ENCODE measurements around the gene RNF187.

Gene RNF187

GRCh38 chr1:228530951-228531731 is 44.0 kb downstream of the RNF187 start:
- no peak for DNase-seq (ENCODE audit: low read depth, low spot score)
- H3K4me1 ChIP-seq (ENCODE audit: insufficient read depth, insufficient read length): no peaks in the 10 kb centered on the region
- H3K9me3 ChIP-seq (ENCODE audit: insufficient read depth, low read length): peaks cover under 1% of the 10 kb centered on the region; the same call in 1 of the 2 replicates
- peaks cover 20% of the 10 kb centered on the region for H3K27me3 ChIP-seq (ENCODE audit: insufficient read depth, insufficient read length)
- H3K9ac ChIP-seq (ENCODE audit: insufficient read length, low read depth): no peak overlapping the region
- TF ChIP-seq ZNF274 (IDR thresholded peaks at IDR 0.05; ENCODE audit: low read depth, low read length) (no peak), YY1 (IDR thresholded peaks at IDR 0.05; ENCODE audit: insufficient read depth, insufficient read length) (no peak), SUZ12 (IDR thresholded peaks at IDR 0.05; ENCODE audit: extremely low read depth, insufficient read depth, insufficient read length) (no peak)
- H3K36me3 ChIP-seq (ENCODE audit: insufficient read depth, insufficient read length, low read length): no peaks in the 10 kb centered on the region
- no peak overlapping the region for H3K4me3 ChIP-seq (ENCODE audit: insufficient read length, low read depth)

GRCh38 chr1:228538831-228539230 is 51.6 kb downstream of the RNF187 start:
- no peak for TF ChIP-seq ZNF274 (IDR thresholded peaks at IDR 0.05; ENCODE audit: low read depth, low read length)
- no peak for TF ChIP-seq SUZ12 (IDR thresholded peaks at IDR 0.05; ENCODE audit: extremely low read depth, insufficient read depth, insufficient read length)
- Histone ChIP-seq H3K4me1 (ENCODE audit: insufficient read depth, insufficient read length) (no peaks in the 10 kb centered on the region), H3K9ac (ENCODE audit: insufficient read length, low read depth) (no peak overlapping the region), H3K27me3 (ENCODE audit: insufficient read depth, insufficient read length) (peaks cover 3% of the 10 kb centered on the region), H3K9me3 (ENCODE audit: insufficient read depth, low read length) (peaks cover 38% of the 10 kb centered on the region; the same call in 1 of the 2 replicates), H3K4me3 (ENCODE audit: insufficient read length, low read depth) (no peak overlapping the region), H3K36me3 (ENCODE audit: insufficient read depth, insufficient read length, low read length) (no peaks in the 10 kb centered on the region)
- DNase-seq (ENCODE audit: low read depth, low spot score): no peak

DNA sequence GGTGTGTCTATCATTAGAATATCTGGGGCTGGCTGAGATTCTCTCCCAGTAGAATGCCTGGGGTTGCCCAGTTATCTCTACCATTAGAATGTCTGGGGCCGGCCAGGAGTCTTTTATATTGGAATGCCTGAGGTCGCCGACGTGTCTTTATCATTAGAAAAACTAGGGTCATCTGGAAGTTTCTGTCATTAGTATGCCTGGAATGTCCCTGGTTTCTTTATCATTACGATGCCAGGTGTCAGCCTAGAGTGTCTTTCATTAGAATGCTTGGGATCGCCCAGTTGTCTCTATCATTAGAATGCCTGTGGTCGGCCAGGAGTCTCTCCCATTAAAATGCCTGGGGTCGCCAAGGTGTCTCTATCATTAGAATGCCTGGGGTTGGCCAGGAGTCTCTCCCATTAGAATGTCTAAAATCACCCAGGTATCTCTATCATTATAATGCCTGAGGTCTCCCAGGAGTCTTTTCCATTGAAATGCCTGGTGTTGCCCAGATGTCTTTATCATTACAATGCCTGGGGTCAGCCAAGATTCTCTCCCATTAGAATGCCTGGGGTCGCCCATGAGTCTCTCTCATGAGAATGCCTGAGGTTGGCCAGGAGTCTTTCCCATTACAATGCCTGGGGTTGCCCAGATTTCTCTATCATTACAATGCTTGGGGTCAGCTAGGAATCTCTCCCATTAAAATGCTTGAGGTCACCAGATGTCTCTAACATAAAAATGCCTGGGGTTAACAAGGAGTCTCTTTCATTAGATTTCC is 53.2 kb downstream of the RNF187 start:
- TF ChIP-seq YY1 (IDR thresholded peaks at IDR 0.05; ENCODE audit: insufficient read depth, insufficient read length) (no peak), SUZ12 (IDR thresholded peaks at IDR 0.05; ENCODE audit: extremely low read depth, insufficient read depth, insufficient read length) (no peak)
- no peak overlapping the region for H3K9ac ChIP-seq (ENCODE audit: insufficient read length, low read depth)
- H3K36me3 ChIP-seq (ENCODE audit: insufficient read depth, insufficient read length, low read length): no peaks in the 10 kb centered on the region
- H3K4me1 ChIP-seq (ENCODE audit: insufficient read depth, insufficient read length): no peaks in the 10 kb centered on the region
- DNase-seq (ENCODE audit: low read depth, low spot score): no peak
- H3K9me3 ChIP-seq (ENCODE audit: insufficient read depth, low read length): peaks cover 38% of the 10 kb centered on the region; the same call in 1 of the 2 replicates
- no peak overlapping the region for H3K4me3 ChIP-seq (ENCODE audit: insufficient read length, low read depth)
- peaks cover 7% of the 10 kb centered on the region for H3K27me3 ChIP-seq (ENCODE audit: insufficient read depth, insufficient read length)

GRCh38 chr1:228541725-228542124 is 54.5 kb downstream of the RNF187 start:
- no peak overlapping the region for H3K4me3 ChIP-seq (ENCODE audit: insufficient read length, low read depth)
- H3K27me3 ChIP-seq (ENCODE audit: insufficient read depth, insufficient read length): peaks cover 4% of the 10 kb centered on the region
- H3K9me3 ChIP-seq (ENCODE audit: insufficient read depth, low read length): peaks cover 33% of the 10 kb centered on the region; the same call in 1 of the 2 replicates

DNA sequence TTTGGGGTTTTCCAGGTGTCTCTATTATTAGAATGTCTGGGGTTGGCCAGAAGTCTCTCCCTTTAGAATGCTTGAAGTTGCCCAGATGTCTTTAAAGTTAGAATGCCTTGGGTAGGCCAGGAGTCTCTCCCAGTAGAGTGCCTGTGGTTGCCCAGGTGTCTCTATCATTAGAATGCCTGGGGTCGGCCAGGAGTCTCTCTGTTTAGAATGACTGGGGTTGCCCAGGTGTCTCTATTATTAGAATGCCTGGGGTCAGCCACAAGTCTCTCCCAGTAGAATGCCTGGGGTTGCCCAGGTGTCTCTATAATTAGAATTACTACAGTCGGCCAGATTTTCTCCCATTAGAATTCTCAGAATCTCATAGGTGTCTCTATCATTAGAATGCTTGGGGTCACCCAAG is 55.2 kb downstream of the RNF187 start:
- Histone ChIP-seq H3K9me3 (ENCODE audit: insufficient read depth, low read length) (peaks cover 27% of the 10 kb centered on the region; the same call in 1 of the 2 replicates), H3K9ac (ENCODE audit: insufficient read length, low read depth) (no peak overlapping the region), H3K27me3 (ENCODE audit: insufficient read depth, insufficient read length) (peaks cover 4% of the 10 kb centered on the region), H3K4me3 (ENCODE audit: insufficient read length, low read depth) (no peak overlapping the region), H3K36me3 (ENCODE audit: insufficient read depth, insufficient read length, low read length) (no peaks in the 10 kb centered on the region), H3K4me1 (ENCODE audit: insufficient read depth, insufficient read length) (no peaks in the 10 kb centered on the region)
- DNase-seq (ENCODE audit: low read depth, low spot score): no peak
- TF ChIP-seq SUZ12 (IDR thresholded peaks at IDR 0.05; ENCODE audit: extremely low read depth, insufficient read depth, insufficient read length) (no peak), YY1 (IDR thresholded peaks at IDR 0.05; ENCODE audit: insufficient read depth, insufficient read length) (no peak), ZNF274 (IDR thresholded peaks at IDR 0.05; ENCODE audit: low read depth, low read length) (no peak)

More at GRCh38 chr1:228541725-228542124, 54.5 kb downstream of the RNF187 start:
- Histone ChIP-seq H3K4me1 (ENCODE audit: insufficient read depth, insufficient read length) (no peaks in the 10 kb centered on the region), H3K36me3 (ENCODE audit: insufficient read depth, insufficient read length, low read length) (no peaks in the 10 kb centered on the region), H3K9ac (ENCODE audit: insufficient read length, low read depth) (no peak overlapping the region)
- no peak for TF ChIP-seq SUZ12 (IDR thresholded peaks at IDR 0.05; ENCODE audit: extremely low read depth, insufficient read depth, insufficient read length)
- no peak for TF ChIP-seq ZNF274 (IDR thresholded peaks at IDR 0.05; ENCODE audit: low read depth, low read length)
- no peak for TF ChIP-seq YY1 (IDR thresholded peaks at IDR 0.05; ENCODE audit: insufficient read depth, insufficient read length)
- DNase-seq (ENCODE audit: low read depth, low spot score): no peak

GRCh38 chr1:228542981-228543380 is 55.8 kb downstream of the RNF187 start:
- H3K4me3 ChIP-seq (ENCODE audit: insufficient read length, low read depth): no peak overlapping the region
- no peaks in the 10 kb centered on the region for H3K4me1 ChIP-seq (ENCODE audit: insufficient read depth, insufficient read length)
- TF ChIP-seq ZNF274 (IDR thresholded peaks at IDR 0.05; ENCODE audit: low read depth, low read length) (no peak), SUZ12 (IDR thresholded peaks at IDR 0.05; ENCODE audit: extremely low read depth, insufficient read depth, insufficient read length) (no peak), YY1 (IDR thresholded peaks at IDR 0.05; ENCODE audit: insufficient read depth, insufficient read length) (no peak)
- peaks cover 4% of the 10 kb centered on the region for H3K27me3 ChIP-seq (ENCODE audit: insufficient read depth, insufficient read length)
- no peak overlapping the region for H3K9ac ChIP-seq (ENCODE audit: insufficient read length, low read depth)
- no peak for DNase-seq (ENCODE audit: low read depth, low spot score)
- H3K36me3 ChIP-seq (ENCODE audit: insufficient read depth, insufficient read length, low read length): no peaks in the 10 kb centered on the region
- H3K9me3 ChIP-seq (ENCODE audit: insufficient read depth, low read length): peaks cover 23% of the 10 kb centered on the region; the same call in 1 of the 2 replicates

DNA sequence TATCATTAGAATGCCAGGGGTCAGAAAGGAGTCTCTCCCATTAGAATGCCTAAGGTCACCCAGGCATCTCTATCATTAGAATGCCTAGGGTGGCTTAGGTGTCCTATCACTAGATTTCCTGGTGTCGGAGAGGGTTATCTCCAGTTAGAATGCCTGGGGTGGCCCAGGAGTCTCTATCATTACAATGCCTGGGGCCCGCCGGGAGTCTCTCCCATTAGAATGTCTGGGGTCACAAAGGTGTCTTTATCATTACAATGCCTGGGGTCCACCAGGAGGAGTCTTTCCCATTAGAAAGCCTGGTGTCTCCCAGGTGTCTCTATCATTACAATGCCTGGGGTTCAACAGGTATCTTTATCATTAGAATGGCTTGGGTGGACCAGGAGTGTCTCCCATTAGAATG is 56.2 kb downstream of the RNF187 start:
- Histone ChIP-seq H3K27me3 (ENCODE audit: insufficient read depth, insufficient read length) (peaks cover 4% of the 10 kb centered on the region), H3K36me3 (ENCODE audit: insufficient read depth, insufficient read length, low read length) (no peaks in the 10 kb centered on the region), H3K4me3 (ENCODE audit: insufficient read length, low read depth) (no peak overlapping the region), H3K4me1 (ENCODE audit: insufficient read depth, insufficient read length) (no peaks in the 10 kb centered on the region), H3K9me3 (ENCODE audit: insufficient read depth, low read length) (peaks cover 28% of the 10 kb centered on the region; the same call in 1 of the 2 replicates), H3K9ac (ENCODE audit: insufficient read length, low read depth) (no peak overlapping the region)
- no peak for TF ChIP-seq YY1 (IDR thresholded peaks at IDR 0.05; ENCODE audit: insufficient read depth, insufficient read length)
- DNase-seq (ENCODE audit: low read depth, low spot score): no peak
